Neural progenitor cell (in vitro differentiated cells): ENCODE data around the gene GLP1R.

Source experiments
- EZH2 ChIP-seq: fragments of 200-600 bp; sonication (generic); IDR thresholded peaks from 2 replicates; pipeline ENCODE4 v1.6.1; 2017; ENCODE audit warnings: antibody characterized with exemption, mild to moderate bottlenecking, moderate library complexity
- TF ChIP-seq, protein P1 (sequence below): fragments of 200-600 bp; sonication (generic); IDR thresholded peaks from 2 replicates; pipeline ENCODE4 v1.5.1; 2017; ENCODE audit warnings: antibody characterized with exemption, mild to moderate bottlenecking

DNA sequence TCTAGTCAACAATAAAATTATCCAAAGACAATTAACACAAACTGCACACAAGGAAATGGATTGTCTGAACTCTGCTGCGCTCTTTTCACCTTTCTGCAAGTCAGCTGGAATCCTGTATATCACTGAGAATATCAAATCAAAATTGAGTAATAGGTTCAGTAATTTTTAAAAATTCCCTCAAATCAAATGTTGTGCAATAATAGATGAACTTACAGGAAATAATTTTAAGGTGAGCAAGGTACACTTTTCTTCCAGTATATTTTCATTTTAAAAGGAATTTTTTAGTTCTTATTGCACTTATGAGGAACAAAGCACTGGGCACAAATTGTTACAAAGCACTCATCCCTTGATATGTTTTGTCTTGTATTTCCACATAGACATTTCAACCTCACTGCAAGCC lies 65.2 kb downstream of the GLP1R start:
- TF ChIP-seq, protein P1, sequence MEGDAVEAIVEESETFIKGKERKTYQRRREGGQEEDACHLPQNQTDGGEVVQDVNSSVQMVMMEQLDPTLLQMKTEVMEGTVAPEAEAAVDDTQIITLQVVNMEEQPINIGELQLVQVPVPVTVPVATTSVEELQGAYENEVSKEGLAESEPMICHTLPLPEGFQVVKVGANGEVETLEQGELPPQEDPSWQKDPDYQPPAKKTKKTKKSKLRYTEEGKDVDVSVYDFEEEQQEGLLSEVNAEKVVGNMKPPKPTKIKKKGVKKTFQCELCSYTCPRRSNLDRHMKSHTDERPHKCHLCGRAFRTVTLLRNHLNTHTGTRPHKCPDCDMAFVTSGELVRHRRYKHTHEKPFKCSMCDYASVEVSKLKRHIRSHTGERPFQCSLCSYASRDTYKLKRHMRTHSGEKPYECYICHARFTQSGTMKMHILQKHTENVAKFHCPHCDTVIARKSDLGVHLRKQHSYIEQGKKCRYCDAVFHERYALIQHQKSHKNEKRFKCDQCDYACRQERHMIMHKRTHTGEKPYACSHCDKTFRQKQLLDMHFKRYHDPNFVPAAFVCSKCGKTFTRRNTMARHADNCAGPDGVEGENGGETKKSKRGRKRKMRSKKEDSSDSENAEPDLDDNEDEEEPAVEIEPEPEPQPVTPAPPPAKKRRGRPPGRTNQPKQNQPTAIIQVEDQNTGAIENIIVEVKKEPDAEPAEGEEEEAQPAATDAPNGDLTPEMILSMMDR, result no peak
- no peak for TF ChIP-seq EZH2
